GM21529 (cell line): ENCODE results near the gene TAGLN2.

Experiments
- ATAC-seq: cut with Tn5 transposase; IDR thresholded peaks from one replicate; pipeline ENCODE4 v1.9.1; 2021; ENCODE audit not compliant: unreplicated experiment

The TAGLN2 gene

DNA sequence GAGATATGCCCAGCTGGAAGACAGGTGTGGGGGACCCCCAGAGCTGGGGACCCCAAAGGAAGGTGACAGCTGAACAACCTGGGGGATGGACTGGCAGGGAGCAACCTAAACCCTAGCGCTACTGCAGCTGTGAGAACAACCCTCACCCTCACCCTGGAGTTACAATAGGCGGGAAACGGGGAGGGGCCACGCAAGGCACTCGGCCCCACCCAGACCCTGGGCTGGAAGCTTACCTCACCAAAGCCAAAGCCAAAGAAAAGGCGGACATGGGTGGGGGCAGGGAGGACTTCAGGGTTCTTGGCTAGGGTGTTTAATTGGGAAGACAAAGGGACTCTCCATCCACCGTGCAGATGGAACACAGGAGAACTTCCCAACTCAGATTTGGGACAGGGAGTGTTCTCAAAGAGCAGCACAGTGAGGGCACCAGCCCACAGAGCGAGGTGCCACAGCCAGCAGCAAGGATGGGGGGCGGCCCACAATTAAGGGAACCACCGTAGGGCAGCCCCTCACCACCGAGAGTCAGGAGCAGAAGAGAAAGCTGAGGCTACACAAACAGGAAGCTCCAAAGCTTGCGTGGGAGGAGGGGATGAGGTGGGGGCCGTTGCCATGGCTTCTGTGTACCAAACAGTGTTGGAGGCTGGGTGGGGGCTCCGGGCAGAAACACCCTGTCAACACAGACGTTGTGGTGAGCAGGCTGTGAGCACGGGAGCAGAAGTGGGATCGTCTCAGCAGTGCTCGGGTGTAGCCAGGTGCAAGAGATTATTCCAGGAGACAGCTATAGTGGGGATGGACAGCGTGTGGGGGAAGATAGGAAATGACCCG is 1.9 kb downstream of the TAGLN2 start:
- ATAC-seq: peak; percentile 35

DNA sequence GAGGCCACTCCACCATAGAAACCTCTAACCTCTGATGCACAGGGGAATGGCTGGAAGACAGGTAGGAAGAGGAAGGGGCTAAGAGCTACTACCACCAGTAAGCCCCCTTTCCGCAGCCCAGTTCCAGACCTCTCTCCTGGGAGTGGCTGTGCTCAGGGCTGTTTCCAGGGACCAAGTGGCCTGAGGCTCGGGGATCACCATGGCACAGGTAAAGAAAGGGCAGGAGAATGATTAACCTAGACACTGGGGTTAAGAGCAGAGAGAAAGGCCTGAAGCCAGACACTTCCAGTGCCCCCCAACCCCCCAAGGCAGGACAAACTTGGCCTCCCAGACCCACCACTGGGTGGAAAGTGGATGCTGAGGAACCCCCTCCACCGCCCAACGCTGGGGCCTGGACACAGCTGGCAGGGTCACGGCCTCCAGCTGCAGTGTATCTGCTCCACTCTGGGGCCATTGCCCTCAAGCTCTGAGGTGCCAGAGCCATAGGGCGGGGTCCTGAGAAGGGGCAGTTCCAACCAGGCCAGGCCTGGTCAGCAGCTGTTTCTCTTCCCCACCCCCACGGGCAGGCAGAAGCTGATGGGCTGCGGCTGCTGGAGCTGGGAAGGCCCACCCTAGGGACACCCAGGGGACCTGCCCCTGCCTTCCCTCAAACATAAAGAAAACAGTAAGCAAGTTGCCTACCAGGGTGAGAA is 2.6 kb downstream of the TAGLN2 start:
- ATAC-seq: no peak

DNA sequence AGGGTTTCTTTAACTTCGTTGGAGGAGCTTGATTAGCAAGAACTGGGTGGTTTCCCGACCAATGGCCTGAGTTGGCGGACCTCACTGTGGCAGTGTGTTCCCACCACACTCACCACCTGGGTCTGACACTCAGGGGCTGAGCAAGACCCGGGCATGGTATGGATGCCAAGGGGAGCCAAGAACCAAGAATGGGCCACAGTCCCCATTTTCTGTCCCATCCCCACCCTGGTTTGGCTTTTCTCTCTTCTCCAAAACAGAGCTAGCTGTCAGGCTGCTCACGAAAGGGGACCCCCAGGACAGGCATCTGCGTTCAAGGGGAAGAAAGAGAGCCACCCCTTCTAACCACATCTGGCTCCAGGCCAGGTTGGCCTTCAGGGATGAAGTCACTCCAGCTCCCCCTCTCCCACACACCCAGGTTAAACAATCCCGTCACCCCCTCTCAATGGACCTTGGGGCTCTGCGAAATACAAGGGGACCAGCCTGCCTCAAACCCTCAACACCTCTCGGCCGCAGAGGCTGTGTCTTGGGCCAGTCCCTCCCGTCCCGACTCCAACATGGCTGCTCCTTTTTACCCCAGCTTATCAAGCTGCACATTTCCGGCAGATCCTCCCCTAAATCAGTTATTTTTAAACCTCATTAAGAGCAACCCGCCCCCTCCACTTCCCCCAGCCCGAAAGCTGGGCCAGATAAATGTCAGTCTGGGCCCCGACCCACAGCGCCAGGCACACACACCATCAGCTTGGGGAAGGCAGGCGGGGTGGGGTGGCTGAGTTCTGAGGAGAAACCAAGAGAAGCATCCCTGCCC is 3.4 kb downstream of the TAGLN2 start:
- ATAC-seq: no peak

DNA sequence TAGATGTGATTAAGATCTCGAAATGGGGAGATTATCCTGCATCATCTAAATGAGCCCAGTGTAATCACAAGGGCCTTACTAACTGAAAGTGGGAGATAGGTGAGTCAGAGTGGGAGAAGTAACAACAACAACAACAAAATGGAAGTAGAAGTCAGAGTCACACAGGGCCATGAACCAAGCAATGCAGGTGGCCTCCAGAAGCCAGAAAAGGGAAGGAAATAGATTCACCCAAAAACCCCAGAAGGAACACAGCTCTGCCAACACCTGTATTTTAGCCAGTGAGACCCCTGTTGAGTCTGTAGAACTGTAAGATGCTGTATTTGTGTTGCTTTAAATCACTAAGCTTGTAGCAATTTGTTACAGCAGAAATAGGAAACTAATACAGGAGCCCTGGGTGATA is 4.1 kb downstream of the TAGLN2 start:
- ATAC-seq: peak; percentile 25

DNA sequence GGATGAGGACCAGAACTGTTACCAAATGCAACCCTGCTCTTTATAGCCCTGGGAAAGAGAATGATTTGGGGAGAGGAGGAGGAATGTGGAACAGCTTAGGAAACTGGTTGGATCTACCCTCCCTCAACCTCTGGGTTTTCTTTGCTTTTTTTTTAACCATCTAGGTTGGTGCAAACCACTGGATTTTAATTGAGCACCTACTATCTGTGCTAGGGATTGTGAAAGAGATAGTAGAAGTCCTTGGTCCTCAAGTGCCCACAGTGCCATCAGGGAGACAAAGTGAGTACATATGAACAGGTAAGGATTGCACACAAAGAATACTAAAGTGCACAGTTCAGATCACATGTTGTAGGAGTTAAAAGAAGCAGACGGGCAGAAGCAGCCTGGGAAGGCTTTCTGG is 4.7 kb downstream of the TAGLN2 start:
- no peak for ATAC-seq

DNA sequence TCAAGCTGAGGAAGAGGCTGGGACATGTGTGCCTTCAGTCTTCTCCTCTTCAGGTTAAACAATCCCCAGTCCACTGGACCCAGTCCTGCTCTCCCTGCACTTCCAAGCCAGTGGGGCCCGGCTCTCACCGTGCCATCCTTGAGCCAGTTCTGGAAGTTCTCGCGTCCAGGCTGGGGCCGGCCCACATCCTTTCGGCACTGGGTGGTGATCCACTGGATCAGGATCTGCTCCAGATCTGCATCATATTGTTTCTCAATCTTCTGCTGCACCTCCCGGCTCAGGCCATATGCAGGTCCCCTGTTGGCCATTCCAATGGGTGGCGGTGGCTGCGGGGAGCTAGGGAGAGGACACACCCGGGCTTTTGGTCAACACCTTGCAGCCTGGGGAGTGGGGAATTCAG is 5.1 kb downstream of the TAGLN2 start:
- no peak for ATAC-seq

DNA sequence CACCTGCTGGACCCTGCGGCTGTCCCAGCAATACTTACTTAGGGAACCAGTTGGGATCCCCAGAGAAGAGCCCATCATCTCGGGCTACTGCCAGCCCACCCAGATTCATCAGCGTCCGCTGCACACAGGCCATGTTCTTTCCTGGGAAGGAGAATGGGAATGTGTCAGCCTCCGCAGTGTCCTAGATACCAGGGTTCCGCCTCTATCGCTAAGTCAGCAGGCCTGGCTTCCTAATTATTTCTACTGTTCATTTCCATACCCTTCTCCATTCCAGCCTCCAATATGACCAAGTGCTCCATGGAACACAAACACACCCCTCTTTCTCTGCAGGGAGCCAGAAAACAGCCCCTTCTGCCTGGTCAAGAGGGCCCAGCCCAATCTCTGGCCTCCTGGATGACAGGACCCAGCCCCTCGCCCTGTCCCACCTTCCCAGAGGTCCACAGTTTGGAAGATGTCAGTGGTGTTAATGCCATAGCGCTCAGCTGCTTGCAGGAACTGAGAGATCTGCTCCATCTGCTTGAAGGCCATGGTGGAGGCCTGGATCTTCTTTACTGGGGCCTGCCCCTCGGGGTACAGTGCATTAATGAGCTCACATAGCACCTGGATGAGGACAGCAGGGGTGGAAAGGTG is 6.0 kb downstream of the TAGLN2 start:
- ATAC-seq: no peak

DNA sequence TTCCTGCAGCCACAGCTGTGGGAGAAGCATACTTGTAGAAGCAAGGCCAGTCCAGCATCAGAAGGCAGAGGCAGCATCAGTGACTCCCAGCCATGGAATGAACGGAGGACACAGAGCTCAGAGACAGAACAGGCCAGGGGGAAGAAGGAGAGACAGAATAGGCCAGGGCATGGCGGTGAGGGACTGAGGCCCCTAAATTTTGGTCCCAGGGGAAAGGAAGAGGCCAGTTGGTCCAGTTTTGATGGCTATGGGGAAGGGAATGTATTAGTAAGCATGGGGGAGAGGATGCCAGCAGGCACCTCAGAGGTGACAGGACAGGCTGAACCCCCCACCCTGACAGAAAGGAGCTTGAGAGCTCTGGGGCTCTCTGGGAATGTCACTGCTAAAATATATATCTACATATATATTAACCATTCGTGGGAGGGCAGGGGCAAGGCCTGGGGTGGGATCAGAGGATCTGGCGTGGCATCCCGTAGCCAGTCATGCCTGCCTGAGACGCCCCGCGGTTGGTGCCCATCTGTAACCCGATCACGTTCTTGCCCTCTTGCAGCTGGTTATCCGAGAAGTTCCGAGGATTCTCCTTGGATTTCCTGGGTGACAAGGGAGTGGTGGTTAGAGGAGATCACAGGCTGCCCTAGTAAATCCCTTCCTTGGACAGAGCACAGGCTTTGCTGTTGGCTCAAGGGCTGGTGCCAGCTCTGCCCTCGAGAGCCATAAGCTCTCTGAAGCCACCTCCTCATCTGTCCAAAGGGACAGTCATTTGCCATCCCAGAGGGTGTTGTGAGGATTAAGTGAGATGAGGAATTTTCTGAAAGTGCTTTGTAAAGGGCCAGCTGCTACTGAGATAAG is 6.7 kb downstream of the TAGLN2 start:
- ATAC-seq: no peak

DNA sequence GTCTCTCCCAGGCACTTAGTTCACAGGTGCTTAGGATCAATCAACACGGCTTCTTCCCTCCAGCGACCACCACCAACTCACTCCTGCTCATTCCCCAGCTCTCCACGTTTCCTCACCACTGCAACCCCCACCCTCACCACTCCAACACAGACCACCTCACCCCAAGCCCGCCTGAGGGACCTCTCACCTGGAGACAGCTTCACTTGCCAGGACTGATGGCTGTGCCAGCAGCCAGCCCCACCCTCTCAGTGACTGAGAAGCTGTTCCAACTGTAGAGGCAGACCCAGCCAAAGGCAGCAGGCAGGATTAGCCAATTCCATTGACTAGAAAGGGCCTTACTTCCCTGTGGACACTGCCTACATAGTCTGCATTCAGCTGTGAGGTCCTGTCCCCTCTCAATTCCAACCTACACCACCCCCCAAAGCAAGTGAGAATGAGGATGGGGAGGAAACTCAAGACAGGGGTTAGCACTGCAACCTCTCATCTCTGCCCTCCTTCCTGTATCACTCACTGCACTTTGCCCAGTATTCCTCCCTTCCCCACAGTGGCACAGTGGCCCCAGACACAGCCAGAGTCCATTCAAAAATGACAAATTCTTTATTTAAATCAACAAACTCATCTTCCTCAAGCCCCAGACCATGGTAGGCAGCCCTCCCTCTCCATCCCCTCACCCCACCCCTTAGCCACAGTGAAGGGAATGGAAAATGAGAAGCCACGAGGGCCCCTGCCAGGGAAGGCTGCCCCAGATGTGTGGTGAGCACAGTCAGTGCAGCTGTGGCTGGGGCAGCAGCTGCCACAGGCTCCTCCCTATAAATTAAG is 7.6 kb downstream of the TAGLN2 start:
- no peak for ATAC-seq

DNA sequence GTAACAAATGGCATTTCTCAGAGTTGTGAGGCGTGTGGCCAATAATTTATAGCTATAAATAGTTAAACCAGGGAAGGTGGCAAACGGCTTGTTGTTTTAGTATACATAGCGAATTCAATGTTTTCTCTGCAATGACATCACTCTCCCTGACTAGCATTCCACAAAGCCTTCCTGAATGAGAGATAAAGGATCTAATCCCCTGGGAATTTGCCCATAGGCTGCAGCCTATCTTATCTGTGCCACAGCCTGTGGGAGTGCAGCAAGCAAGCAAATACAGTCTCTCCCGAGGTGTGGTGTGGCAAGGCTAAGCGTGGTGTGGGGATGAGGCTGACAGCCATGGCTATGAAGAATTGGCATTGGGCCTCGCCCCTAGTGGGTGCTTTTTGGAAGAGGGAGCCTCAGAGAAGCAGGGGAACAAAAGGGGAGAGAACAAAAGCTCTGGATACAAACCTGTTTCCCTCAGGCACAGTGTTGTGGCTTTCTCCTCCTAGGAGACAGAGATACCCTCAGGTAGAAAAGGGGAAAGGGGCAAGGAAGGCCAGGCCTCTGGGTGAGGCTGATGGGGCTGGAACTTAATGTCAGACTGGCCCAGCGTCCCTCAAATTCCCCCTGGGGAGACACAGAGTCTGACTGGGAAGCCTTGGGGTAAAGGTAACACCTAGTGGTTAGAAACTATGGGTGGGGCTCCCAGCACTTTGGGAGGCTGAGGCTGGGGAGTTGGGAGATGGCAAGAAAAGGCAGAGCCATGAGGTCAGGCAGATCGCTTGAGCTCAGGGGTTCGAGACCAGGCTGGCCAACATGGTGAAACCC is 8.9 kb downstream of the TAGLN2 start:
- no peak for ATAC-seq

DNA sequence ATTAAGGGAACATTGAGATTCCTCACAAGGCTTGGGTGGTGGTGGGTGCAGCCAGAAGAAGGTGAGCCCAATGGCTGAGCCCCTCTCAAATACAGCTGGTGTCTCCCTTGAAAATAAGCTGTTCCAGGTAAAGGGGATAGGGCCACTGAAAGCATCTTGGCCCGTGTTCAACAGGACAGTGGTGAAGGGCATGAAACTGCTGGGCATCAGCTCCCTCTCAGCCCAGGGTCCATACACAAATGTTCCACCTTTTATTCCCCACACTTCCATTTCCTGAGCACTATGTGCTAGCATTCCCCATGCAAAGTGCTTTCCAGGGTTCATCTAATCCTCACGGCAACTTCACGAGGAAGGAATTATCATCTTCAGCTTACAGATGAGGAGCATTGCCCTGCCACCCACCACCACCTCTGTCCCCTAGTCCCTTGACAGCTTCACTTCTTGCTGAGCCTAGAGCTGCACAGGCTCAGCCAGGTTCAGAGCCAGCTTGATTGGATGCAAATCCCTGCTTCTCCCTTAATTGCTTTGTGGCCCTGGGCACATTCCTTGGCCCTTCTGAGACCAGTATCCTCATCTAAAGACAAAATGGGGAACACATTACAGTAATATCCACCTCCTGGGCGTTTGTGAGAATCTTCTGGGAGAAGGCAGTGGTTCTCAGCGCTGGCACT is 9.6 kb downstream of the TAGLN2 start:
- ATAC-seq: no peak

DNA sequence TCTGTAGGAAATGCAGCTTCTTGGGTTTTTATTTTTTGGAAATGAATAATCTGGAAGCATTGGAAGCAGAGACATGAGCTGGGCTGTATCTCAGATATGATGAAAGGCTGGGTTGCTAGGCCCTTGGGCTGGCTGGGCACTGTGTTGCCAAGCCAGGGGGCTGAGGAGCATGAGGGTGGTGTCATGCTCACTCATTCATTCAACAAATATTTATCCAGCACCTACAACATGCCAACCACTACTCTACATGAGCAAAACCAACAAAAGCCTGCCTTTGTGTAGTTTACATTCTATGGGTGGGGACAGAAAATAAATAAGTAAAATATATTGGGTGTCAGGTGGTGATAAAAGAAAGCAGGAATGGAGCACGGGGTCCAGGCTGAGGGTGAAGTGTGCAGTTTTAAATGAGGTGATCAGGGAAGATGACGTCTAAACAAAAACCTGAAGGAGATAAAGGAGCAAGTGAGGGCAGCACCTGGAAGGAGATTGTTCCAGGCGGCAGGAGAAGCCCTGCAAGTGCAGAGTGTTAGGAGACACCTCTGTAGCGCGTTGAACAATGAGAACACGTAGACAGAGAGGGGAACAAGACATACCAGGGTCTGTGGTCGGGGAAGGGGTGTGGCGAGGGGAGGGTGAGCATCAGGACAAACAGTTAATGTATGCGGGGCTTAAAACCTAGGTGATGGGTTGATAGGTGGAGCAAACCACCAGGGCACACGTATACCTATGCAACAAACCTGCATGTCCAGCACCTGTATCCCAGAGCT is 10.9 kb downstream of the TAGLN2 start:
- ATAC-seq: no peak

DNA sequence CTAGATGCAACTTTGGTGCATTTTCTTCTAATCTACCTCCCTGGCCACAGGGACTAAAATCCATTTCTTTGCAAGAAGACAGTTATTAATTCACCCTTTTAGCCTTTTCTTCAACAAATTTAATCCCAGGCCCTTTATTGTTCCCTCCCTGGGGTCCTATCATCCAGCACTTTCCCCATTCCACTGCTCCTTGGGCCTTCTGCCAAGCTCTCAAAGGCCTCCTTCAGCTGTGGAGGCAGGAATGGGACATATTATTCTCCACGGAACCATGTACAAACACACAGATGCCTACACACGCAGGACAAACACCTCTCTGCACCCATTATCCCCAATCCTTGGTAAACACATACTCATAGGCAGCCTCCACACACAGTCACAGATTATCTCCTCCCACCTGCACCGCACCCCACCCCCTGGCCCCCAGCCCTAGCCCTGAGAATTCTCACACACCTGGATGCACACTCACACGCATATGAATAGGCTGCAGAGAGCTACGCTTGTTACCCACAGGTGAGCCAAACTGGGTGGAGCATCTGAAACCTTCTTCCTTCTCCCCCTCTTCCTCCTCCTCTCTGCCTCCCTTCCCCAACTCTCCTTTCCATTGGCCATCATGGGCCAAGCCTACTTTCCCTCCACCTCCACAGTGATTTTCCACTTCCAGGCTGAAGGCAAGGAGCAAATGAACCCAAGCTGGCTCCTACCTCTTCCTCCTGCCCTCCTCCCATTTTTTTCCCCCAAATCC is 11.7 kb downstream of the TAGLN2 start:
- no peak for ATAC-seq

DNA sequence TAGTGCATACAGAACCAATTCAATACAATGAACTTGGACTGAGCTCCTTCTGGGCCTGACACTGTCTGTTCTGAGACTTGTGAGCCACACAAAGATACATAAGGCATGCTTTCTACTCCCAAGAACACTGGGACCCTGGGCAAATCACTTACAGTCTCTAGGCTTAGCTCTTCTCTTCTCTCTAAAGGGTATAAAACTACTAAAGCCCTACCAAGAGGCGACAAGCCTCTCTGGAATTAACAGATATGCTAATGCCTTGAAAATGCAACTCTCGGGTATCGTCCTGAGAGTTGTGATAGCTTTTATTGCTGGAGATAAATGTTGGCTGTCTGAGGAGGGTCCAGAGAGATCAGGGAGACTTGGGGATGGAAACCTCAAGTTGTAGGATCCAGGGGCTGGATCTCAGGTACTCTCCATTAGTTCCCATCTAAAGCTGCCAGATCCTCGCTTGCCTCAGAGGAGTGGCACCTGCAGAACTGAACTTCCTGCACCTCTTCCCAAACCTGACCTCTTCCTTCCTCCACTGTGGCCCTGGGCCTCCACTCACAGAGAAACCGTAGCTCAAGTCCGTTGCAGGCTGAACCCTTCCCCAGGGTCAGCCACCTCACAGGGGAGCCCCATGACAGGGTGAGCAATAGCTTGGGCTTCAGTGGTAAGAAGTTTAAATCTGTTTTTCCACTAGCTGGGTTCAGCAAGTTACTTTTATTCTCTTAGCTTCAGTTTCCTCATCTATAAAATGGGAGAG is 13.8 kb downstream of the TAGLN2 start:
- no peak for ATAC-seq

DNA sequence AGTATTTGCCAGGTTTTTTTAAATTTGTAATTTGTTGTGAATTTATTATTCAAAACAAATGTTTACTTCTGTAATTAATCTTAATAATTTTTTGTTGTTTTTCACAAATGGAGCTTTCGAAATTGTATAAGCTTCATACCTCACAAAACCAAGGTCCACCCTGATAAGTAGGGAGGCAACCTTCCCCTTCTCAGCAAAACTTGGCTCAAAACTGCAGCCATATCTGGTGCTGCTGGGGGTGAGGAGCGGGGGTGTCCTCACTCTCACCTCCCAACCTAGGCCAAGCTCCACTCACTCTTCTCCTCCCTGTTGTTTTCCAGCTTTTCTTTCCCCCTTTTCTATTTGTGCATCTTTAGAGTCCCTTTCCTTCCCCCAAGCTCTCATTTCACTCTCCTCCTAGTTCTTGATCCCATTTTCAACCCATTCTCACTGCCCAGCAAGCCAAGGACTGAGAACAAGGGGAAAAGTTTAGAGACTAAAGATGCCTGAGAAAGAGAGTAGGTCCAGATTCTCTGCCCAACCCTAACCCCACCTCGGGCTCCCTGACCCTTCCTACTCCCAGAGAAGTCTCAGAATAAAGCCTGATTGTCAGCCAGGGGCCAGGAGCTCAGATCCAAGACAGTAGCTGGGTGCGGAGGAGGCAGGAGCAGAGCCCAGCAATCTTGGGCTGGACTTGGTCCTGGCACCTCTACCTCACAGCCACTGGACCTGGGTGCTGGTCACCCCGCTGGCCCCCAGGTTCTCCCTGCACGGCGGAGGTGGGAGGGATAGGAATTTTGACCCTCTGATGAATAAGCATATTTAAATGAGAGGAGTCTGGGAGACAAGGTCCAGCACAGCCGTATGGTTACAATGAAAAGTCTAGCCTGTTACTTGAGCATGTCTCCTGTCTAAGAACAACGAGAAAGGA is 17.0 kb downstream of the TAGLN2 start:
- ATAC-seq: no peak
